Endometrium (tissue), 2 donors: Measurements from ENCODE around the gene CNOT4.

Experiments used
- FAIRE-seq: peaks from 2 replicates; lab custom pipeline; 2012; peaks lifted over from hg19 to GRCh38; lab: Jason Lieb, UNC
- donor health status: control.
- donor health status: control.

CNOT4 gene

GRCh38 chr7:135509839-135510591, at the start of gene CNOT4:
TSS of gene CNOT4 (minus strand) at chr7:135510102. CDS start at chr7:135438331, 71,771 bp downstream.
- no peak for FAIRE-seq

GRCh38 chr7:135558881-135559280, 49.0 kb upstream of the CNOT4 start:
- no peak for FAIRE-seq

- FAIRE-seq: no peak
Observed at GRCh38 chr7:135558337-135558767, 48.5 kb upstream of the CNOT4 start.

GRCh38 chr7:135557455-135558336, 47.8 kb upstream of the CNOT4 start, which contains the start of gene NUP205:
TSS of gene NUP205 (plus strand) at chr7:135557917. CDS start at chr7:135557945, 28 bp downstream.
- peak; percentile 53 for FAIRE-seq

- no peak for FAIRE-seq
Observed at GRCh38 chr7:135553346-135553745, 43.4 kb upstream of the CNOT4 start.

- FAIRE-seq: no peak
Observed at GRCh38 chr7:135552148-135552547, 42.2 kb upstream of the CNOT4 start.

GRCh38 chr7:135550196-135550595, 40.3 kb upstream of the CNOT4 start:
- FAIRE-seq: no peak

- no peak for FAIRE-seq
Observed at GRCh38 chr7:135541029-135541428, 31.1 kb upstream of the CNOT4 start.

- no peak for FAIRE-seq
Observed at GRCh38 chr7:135539629-135540028, 29.7 kb upstream of the CNOT4 start.

- no peak for FAIRE-seq
Observed at GRCh38 chr7:135538376-135538775, 28.5 kb upstream of the CNOT4 start.

- no peak for FAIRE-seq
Observed at GRCh38 chr7:135537905-135538304, 28.0 kb upstream of the CNOT4 start.

GRCh38 chr7:135537453-135537852, 27.6 kb upstream of the CNOT4 start:
- FAIRE-seq: no peak

GRCh38 chr7:135536150-135536549, 26.2 kb upstream of the CNOT4 start:
- FAIRE-seq: no peak

GRCh38 chr7:135527025-135527424, 17.1 kb upstream of the CNOT4 start:
- no peak for FAIRE-seq

GRCh38 chr7:135525426-135525825, 15.5 kb upstream of the CNOT4 start:
- FAIRE-seq: no peak

GRCh38 chr7:135523146-135523545, 13.2 kb upstream of the CNOT4 start:
- no peak for FAIRE-seq

- FAIRE-seq: no peak
Observed at GRCh38 chr7:135522509-135522908, 12.6 kb upstream of the CNOT4 start.

- FAIRE-seq: no peak
Observed at GRCh38 chr7:135519871-135520270, 10.0 kb upstream of the CNOT4 start.

GRCh38 chr7:135519233-135519688, 9.4 kb upstream of the CNOT4 start:
- no peak for FAIRE-seq

- FAIRE-seq: no peak
Observed at GRCh38 chr7:135518748-135519147, 8.8 kb upstream of the CNOT4 start.

GRCh38 chr7:135517060-135517459, 7.2 kb upstream of the CNOT4 start:
- no peak for FAIRE-seq

- FAIRE-seq: no peak
Observed at GRCh38 chr7:135514856-135515255, 5.0 kb upstream of the CNOT4 start.
